GM19351 (cell line): ENCODE results near the gene LDLRAD4.

ENCODE experiments used
- ATAC-seq: cut with Tn5 transposase; IDR thresholded peaks from one replicate; pipeline ENCODE4 v1.9.1; 2021; ENCODE audit warnings: mild to moderate bottlenecking, moderate library complexity; ENCODE audit not compliant: unreplicated experiment

Gene LDLRAD4

DNA sequence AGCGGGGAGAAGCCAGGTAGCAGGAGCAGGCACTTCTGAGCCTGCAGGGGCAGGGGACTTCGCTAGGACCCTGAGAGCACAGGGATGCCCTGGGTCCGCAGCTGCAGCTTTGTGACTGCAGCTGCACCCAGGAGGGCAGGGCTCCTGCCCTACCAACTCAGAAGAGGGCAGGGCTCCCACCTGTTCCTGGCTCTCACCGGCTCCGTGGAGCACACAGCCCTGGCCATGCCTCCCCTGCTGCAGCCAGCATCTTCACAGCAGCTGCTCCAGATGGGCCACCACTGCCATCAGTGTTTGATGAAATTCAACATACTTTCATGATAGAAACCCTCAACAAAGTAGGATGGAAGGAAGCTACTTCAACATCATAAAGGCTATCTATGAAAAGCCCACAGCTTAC, 415.1 kb downstream of the LDLRAD4 start:
- ATAC-seq: no peak

- ATAC-seq: no peak
Observed at GRCh38 chr18:13635046-13635445, 416.5 kb downstream of the LDLRAD4 start.

- ATAC-seq: no peak
Observed at GRCh38 chr18:13638719-13639595, 420.4 kb downstream of the LDLRAD4 start.

GRCh38 chr18:13640266-13640860, 421.8 kb downstream of the LDLRAD4 start:
- no peak for ATAC-seq

GRCh38 chr18:13641551-13642439, 423.2 kb downstream of the LDLRAD4 start:
- no peak for ATAC-seq

- no peak for ATAC-seq
Observed at GRCh38 chr18:13642440-13642827, 423.9 kb downstream of the LDLRAD4 start.

- no peak for ATAC-seq
Observed at GRCh38 chr18:13643261-13643751, 424.7 kb downstream of the LDLRAD4 start.

DNA sequence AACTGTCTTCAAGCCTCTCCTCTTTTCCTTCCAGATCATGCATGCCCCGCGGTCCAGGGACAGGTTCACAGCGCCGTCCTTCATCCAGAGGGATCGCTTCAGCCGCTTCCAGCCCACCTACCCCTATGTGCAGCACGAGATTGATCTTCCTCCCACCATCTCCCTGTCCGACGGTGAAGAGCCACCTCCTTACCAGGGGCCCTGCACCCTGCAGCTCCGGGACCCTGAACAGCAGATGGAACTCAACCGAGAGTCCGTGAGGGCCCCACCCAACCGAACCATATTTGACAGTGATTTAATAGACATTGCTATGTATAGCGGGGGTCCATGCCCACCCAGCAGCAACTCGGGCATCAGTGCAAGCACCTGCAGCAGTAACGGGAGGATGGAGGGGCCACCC, 426.5 kb downstream of the LDLRAD4 start:
- no peak for ATAC-seq

- ATAC-seq: no peak
Observed at GRCh38 chr18:13646633-13647032, 428.1 kb downstream of the LDLRAD4 start.

DNA sequence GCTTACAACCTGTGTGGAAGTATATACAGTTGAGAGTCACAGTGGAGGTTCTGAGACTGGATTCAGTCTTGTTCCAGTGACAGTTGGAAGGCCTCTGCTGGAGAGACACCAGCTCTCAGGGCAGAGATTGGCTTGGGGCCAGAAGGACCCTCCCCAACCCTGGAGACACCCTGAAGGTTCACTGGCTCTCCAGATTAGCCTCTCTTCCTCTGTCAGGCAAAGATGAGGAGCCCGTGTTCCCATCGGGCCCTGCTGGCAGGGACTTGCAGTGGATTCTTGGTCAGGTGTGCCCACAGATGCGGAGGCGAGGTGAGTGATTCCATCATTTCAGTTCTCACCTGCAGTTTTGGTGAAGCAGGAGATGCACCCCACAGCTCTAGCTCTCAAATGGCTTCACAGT, 429.2 kb downstream of the LDLRAD4 start:
- ATAC-seq: no peak

DNA sequence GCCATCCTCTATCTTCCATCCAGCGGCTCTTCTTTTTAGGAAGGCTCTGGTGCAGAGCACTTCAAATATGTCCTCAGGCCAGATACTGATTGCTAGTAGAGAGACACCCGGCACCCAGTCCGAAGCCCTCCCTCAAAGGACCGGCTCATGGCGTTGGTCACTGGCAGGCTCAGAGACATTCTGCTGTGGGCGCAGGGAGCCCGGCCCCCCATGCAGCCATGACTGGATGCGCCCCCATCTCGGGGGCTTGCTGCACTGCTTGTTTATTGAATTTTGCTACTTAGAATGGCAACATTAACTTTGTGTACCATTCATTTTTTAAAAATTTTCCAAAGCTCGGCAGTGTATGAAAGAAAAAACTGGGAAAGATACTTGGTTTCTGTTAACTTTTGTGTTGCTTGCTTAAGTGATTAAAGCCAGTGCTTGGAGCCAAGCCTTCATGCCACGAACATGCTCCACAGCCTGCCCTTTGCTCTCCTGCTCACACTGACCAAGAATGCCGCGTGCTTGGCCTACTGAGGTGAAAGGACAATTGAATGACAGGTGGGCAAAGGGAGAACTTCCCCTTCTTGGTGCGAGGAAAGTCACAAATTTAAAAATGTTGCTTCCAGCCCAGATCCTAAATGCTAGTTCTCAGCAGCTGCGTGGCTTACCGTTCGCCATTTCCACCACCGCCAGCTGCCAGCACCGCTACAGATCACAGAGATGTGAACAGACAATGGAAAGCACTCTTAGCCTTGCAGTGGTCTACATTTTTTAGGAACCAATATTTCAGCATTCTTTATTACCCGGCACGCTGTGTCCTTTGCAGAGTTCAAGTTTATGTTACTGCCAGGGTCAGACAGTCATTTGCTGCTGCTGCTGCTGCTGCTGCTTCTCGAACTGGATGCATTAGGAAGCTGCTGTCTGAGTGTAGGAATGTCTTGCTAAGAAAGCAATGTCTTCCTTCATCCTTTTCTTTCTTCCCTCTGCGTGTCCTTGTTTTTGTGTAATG, 431.1 kb downstream of the LDLRAD4 start:
- ATAC-seq: no peak

DNA sequence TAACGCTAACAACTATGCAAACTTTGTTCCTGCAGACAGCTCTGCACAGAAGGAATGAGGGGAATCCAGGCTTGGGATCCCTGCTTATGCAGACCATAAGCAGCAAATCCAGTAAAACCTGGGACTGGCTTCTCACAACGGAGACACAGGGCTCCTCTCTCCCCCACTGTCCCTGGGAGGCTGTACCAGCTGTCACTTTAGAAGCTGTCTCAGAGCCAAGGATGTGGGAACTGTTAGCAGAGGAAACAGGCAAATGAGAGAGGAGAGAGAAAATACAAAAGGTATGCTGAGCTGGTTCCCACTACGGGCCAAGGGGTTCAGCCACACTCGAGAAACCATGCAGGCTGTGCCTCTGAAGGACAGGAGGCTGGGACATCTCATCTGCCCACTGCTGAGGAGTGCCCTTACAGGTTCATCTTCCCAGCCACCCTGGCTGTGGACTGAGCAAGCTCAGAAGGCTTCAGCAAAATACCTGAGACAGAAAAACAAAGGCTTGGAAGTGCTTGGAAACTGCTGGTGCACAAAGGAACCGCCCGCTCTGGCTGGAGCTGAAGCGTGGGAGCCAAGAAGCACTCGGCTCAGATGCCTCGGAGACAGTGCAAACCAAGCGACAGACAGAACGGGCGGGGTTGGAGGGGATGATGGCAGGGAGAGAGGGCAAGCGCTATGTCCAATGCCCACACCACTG, 435.3 kb downstream of the LDLRAD4 start:
- ATAC-seq: no peak

DNA sequence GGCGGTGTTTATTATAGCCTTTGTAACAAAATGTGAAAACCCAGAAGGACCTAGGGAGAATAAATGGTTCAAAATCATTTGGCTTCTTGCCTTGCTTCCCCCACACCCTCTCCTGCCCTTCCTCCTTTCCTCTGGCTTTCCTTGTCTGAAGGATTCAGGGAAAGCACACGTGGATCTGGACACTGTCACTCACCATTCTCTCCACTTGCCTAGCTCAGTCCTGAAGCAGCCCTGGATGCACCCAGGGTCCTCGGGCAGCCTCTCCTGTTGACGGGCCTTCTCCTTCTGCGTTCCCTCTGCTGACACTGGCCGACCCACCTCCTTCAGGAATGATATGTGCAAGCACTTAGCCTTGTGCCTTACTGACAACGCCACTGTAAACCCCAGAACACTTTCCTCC, 439.4 kb downstream of the LDLRAD4 start:
- ATAC-seq: no peak

DNA sequence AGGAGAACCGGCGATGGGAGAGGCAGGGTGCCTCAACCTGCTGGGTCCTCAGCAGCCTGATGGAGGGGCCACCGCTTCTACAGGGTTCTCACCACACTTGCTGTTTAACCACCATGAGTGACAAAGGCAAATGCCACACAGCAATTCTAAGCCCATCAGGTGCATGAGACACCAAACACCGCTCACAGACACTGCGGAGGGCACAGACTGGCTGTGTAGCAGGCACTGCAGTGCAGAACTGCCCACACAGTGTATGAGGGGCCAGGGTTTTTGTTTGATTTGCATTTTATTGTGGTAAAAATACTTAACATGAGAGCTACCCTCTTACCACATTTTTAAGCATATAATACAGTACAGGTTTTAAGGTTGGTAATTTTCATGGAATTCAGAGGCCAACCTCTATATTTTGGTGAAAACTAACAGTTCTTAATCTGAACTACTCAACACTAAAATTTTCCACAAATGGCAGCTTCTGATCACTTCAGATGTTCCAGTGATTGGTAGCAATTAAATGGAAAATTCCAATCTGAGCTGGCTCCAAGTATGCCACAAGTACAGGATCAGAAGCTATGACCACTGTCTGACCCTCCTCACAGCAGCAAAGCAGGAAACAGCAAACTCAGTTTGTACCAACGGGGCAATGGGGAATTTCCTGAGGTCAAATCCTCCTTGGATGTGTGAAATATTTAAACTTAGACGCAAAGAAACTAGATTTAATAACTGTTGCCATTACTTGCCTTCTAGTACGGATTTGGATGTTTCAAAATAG, 440.1 kb downstream of the LDLRAD4 start:
- ATAC-seq: no peak

DNA sequence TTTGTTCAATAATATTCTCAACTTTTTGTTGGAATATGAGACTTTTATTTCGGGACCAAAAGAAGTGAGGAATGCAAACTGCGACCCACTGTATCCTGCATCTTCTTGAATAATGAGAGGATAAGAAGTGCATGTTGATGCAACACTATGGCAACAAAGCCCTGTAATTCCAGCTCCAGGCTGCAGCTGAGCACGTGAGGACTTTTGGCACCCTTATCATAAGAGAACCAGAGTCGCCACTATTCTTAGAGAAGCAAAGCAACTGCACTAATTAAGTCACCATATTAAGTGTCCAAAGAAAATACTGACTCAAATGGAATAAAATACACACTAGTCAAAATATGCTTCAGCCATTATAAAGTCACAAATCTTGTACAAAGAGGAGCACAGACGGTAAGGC, 441.9 kb downstream of the LDLRAD4 start:
- no peak for ATAC-seq

- no peak for ATAC-seq
Observed at GRCh38 chr18:13661051-13661778, 442.7 kb downstream of the LDLRAD4 start.

DNA sequence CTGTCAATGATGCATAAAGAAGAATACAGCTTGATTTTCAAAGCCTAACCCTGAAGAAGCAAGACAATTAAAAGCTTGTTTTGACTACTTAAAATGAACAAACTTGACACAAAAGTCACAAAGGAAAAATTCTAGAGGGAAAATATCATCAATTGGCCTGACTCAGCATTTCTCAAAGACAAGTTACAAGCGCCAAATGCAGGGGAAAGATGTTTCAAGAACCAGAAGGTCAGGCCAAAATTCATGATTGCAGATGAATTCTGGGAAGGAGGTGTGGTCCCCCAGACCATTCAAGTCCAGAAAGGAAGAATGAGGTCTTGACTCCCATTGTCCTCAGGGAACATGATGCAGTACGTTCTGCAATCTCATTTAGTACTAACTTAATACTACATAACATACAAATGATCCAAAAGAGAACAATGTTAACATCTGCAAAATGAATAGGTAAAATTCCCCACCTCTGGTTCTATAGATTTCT, 443.3 kb downstream of the LDLRAD4 start:
- no peak for ATAC-seq

GRCh38 chr18:13672657-13673056, 454.1 kb downstream of the LDLRAD4 start:
- ATAC-seq: no peak
